Activated B cell treated with CpG ODN at 0.5 μM for 24 hours (primary cell): Measurements from ENCODE around the gene SHLD3. TPM values are rescaled to one million over a fixed set of nuclear protein-coding genes. Genes with fewer than 3 reads are reported as not detected.
"Not testable (repeated sequence)": the region's sequence is repeated elsewhere in the genome, so short reads cannot be mapped to it uniquely, and the experiment has no call there.

Experiments used
- ATAC-seq: fragments of 200-7000 bp; cut with Tn5 transposase; one replicate; pipeline ENCODE4 v1.10.0; 2021; ENCODE audit warnings: low read depth, mild to moderate bottlenecking, moderate library complexity
- CTCF ChIA-PET: fragments of 350-600 bp; sonication (Branson Sonifier 250); formaldehyde crosslinking; loops from one replicate; lab custom pipeline; 2021; ENCODE audit warnings: antibody characterized with exemption; lab: Charles Lee
- POLR2A ChIA-PET: fragments of 350-600 bp; sonication (Branson Sonifier 250); formaldehyde crosslinking; loops from one replicate; lab custom pipeline; 2021; ENCODE audit warnings: antibody characterized with exemption; lab: Charles Lee
- DNase-seq: peaks from one replicate; pipeline ENCODE4 v3.0.0; 2022
- H3K27ac Mint-ChIP-seq: one replicate; pipeline ENCODE4 v1.8.0; 2020; ENCODE audit warnings: mixed read lengths
- H3K27me3 Mint-ChIP-seq: one replicate; pipeline ENCODE4 v1.8.0; 2021; ENCODE audit warnings: mixed read lengths
- H3K36me3 Mint-ChIP-seq: one replicate; pipeline ENCODE4 v1.8.0; 2021; ENCODE audit warnings: low read depth, mixed read lengths
- H3K4me1 Mint-ChIP-seq: one replicate; pipeline ENCODE4 v1.8.0; 2021; ENCODE audit warnings: mixed read lengths
- H3K4me3 Mint-ChIP-seq: one replicate; pipeline ENCODE4 v1.8.0; 2020; ENCODE audit warnings: mild to moderate bottlenecking, mixed read lengths
- H3K9me3 Mint-ChIP-seq: one replicate; pipeline ENCODE4 v1.8.0; 2020; ENCODE audit warnings: mixed read lengths
- CTCF ChIP-seq: fragments of 200-600 bp; IDR thresholded peaks from one replicate; pipeline ENCODE4 v1.8.0; 2022; ENCODE audit warnings: antibody characterized with exemption, mild to moderate bottlenecking
- intact Hi-C: fragments of 100-400 bp; cut with micrococcal nuclease; formaldehyde crosslinking; loops from one replicate; pipeline ENCODE4 v1.15.1; 2024
- total RNA-seq: library from RNA; stranded (reverse); gene quantifications from 2 replicates; pipeline ENCODE4 v1.2.3, GENCODE V29; 2022

SHLD3 gene
- total RNA-seq, 1 donor from 2014 or later: 6.2 TPM

- Mint-ChIP-seq H3K4me3 (no peak overlapping the region), H3K27me3 (no peaks in the 10 kb centered on the region), H3K9me3 (no peaks in the 10 kb centered on the region), H3K36me3 (peaks cover 83% of the 10 kb centered on the region), H3K27ac (no peak overlapping the region), H3K4me1 (no peaks in the 10 kb centered on the region)
- intact Hi-C loops: no loop called here
- DNase-seq (no peak), ATAC-seq (no peak)
- POLR2A ChIA-PET: no interaction called here
- CTCF ChIA-PET: no interaction called here
- no peak for TF ChIP-seq CTCF
Observed at GRCh38 chr5:65674749-65675148, 49.9 kb downstream of the SHLD3 start.

DNA sequence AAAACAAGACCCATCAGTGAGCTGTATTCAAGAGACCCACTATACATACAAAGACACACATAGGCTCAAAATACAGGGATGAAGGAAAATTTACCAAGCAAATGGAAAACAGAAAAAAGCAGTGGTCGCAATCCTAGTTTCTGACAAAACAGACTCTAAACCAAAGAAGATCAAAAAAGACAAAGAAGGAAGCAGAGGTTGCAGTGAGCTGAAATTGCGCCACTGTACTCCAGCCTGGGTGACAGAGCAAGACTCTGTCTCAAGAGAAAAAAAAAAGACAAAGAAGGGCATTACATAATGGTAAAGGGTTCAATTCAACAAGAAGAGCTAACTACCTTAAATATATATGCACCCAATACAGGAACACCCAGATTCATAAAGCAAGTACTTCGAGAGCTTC, 51.2 kb downstream of the SHLD3 start:
- H3K27me3 Mint-ChIP-seq, DNase-seq, H3K4me1 Mint-ChIP-seq, H3K9me3 Mint-ChIP-seq, intact Hi-C loops, CTCF ChIA-PET, ATAC-seq, H3K27ac Mint-ChIP-seq, POLR2A ChIA-PET, H3K4me3 Mint-ChIP-seq: not testable (repeated sequence)
- peaks cover 85% of the 10 kb centered on the region for H3K36me3 Mint-ChIP-seq

Other genes with a start within 250 kb of the SHLD3 start
- gene ADAMTS6, start 143.1 kb upstream of the SHLD3 start, total RNA-seq: 3.2 and 4.1 TPM in 2 replicates
- gene CENPK, start 61.9 kb upstream of the SHLD3 start, total RNA-seq: 10.7 and 15.1 TPM in 2 replicates
- gene PPWD1, start 61.7 kb upstream of the SHLD3 start, total RNA-seq: 57.8 and 69.7 TPM in 2 replicates
- 11.7 and 13.0 TPM in 2 replicates for gene TRIM23, start 694 bp upstream of the SHLD3 start, total RNA-seq
- gene TRAPPC13, start within 50 bp of the SHLD3 start, total RNA-seq: 19.3 and 29.0 TPM in 2 replicates
- gene SGTB, start 97.1 kb downstream of the SHLD3 start, total RNA-seq: 7.1 and 9.5 TPM in 2 replicates
- 14.2 and 16.5 TPM in 2 replicates for gene NLN, start 97.2 kb downstream of the SHLD3 start, total RNA-seq